Epidermal melanocyte (primary cell): ENCODE results near the gene KCNJ6.

Experiments
- DNase-seq: peaks from one replicate; pipeline ENCODE4 v3.0.0; 2011; ENCODE audit warnings: low spot score; ENCODE audit not compliant: insufficient read length

KCNJ6 gene

DNA sequence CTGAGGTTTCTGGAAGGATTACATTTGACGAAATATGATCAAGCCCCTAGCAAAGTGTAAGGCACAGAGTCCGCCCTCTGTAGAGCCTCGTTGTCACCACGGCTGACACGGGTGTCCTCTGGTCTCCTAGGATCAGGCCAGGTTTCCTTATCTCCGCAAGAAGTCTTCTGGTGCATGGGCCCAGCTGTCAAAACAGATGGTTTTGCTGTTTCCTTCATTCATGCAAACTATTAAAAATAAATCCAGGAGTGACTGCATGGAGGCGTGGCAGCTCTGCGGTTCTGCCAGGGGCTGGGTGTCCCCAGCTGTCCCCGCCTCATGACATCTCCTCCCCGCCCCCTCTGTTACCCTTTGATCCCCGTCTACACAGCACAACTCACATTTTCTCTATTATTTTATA lies 340.7 kb downstream of the KCNJ6 start:
- DNase-seq: no peak

DNA sequence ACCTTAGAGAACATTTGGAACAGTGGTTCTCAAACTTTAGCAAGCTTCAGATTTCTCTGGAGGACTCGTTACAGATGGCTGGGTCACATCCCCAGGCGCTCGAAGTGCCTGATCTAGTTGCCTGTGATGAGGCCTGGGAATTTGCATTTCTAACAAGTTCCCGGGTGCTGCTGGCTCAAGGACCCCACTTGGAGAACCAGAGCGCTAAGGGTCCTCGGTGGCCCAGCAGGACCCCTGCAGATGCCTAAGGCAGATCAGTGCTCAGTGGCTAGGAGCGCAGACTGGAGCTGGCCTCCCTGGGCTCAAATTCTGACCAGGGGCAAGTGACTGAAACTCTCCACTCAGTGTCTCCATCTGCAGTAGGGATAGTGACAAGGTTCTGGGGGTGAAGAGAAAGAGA lies 341.5 kb downstream of the KCNJ6 start:
- no peak for DNase-seq

DNA sequence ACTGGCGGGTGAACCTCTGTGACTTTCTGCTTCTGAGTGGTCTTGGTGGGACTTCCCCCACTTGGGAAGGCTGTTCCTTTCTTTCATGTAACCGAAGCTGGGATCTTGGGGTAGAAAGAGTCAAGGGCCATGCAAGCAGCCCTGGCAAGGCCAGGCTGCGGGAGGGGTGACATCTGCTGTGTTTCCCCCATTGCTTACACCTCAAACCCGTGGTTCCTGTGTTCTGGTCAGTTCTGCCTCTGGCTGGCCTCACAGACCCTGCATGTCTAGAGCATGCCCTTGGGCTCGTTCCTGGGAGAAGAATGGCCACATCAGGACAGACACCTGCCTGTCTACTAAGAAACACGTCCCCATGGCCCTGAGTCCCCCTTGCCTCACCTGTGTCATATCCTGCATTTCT lies 341.9 kb downstream of the KCNJ6 start:
- no peak for DNase-seq

DNA sequence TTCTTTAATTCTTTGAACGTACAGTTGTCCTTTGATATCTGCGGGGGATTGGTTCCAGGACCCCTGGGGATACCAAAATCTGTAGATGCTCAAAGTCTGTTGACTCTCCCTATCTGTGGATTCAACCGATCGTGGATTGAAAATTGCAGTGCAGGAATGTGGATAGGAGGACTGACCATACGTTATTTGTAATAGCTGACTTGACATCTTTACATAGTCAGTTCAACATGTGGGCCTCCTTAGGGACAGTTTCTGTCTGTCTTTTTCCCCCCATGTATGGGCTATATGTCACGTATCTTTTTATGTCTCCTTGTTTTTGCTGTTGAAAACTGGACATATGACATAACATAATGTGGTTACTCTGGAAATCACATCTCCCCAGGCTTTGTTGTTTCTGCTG lies 344.8 kb downstream of the KCNJ6 start:
- no peak for DNase-seq

DNA sequence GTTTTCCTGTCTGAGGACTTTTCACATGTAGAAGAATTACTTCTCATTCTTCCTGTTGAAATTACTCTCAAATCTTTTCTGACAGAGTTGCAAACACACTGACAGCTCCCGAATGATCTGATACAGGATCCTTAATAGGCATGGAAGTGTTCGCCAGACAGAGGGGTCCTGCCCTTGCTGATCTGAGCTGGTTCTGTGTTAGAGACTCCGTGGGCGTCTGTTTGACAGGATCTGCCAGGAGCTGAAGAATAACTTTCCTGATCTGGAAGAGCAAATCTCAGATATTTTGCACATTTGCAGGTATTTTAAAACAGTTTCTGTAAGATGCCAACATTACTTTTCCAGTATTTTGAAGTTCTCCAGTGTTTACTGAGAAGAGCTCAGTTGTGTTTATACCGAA lies 347.3 kb downstream of the KCNJ6 start:
- DNase-seq: no peak

- no peak for DNase-seq
Measured at GRCh38 chr21:37568415-37568814, 347.8 kb downstream of the KCNJ6 start.

GRCh38 chr21:37566790-37567615 lies 349.3 kb downstream of the KCNJ6 start:
- DNase-seq: no peak

GRCh38 chr21:37565530-37566223 lies 350.6 kb downstream of the KCNJ6 start:
- no peak for DNase-seq

DNA sequence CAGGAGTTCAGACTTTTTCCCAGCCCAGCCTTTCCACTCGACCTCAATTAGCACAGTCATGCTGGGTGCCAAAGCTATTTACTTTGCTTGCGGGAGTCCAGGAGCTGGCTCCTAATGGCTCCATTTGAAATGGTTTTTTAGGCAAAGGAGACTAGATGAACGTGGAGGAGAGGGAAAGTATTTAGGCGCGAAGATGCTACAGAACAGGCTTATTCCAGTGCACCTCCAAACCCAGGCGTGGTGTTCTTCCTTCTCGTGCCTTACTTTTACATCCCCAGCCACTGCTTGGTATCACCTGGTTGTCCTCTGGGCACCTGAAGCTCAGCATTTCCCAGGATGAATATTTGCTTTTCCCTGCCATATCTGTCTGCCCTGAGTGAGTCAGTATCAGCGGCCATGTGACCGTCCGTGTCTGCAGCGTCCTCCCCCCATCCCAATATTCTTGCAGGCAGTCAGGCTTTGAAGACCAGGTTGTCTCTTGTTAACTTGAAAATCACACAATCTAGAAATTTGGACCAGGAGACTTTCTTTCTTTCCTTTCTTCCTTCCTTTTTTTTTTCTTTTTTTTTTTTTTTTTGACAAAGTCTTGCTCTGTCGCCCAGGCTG lies 351.2 kb downstream of the KCNJ6 start:
- no peak for DNase-seq

DNA sequence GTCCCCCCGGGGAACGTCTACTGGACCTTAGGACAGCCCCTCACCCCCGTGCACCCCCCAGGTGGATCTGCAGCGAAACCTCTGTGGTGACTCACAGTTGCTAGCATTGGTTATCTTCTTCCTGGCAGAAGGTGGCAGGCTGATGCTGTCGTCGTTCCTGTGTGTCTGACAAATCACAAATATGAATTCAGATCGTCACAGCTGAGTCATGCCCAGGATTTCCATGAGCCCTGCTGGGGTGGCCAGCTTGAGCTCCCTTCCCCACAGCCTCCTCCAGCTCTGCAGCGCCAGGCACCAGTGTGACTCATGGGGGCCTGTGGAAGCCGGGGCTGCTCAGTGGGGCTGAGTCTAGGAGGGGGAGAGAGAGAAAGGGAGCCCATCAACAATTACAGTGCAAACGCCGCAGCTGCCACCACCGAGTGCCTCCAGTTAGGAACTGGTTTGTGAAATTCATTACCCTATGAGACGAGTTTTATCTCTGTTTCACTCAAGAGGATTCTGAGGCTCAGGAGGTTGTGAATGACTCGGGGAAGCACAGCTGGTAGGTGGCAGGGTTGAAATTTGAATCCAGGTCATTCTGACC lies 351.8 kb downstream of the KCNJ6 start:
- DNase-seq: no peak

DNA sequence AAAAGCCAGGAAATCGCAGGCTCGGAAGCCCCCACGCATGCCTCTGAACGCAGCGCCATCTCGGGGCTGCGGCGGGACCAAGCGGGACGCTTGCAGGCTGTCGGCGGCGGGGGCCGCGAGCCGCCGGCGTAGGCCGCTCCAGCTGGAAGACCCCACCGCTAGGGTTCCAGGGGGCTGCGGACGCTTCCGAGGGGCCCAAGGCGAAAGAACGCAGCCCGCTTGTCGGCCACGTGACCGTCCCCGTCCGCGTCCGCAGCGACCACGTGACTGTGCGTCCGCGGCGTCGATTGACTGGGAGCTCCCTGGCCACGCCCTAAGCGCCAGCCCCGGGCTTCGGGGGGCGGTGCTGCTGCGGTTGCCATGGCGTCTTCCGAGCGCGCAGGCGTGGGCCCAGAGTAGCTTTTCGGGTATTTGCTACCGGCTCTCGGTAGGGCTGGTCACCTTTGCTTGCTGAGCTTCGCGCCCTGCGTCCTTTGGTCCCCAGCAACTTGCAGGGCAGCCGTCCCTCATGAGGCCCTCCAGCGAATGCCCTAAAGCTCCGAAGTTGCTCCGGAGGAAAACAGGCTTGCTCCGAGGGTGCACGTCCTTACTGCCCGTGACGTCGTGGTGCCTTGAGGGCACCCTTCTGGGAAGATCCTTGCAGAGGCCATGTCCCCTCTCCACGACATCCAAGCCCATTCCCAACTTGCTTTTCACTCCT lies 352.5 kb downstream of the KCNJ6 start:
- peak; percentile 65 for DNase-seq

- no peak for DNase-seq
Measured at GRCh38 chr21:37562920-37563640, 353.2 kb downstream of the KCNJ6 start.

GRCh38 chr21:37561941-37562919 lies 354.0 kb downstream of the KCNJ6 start:
- DNase-seq: no peak

DNA sequence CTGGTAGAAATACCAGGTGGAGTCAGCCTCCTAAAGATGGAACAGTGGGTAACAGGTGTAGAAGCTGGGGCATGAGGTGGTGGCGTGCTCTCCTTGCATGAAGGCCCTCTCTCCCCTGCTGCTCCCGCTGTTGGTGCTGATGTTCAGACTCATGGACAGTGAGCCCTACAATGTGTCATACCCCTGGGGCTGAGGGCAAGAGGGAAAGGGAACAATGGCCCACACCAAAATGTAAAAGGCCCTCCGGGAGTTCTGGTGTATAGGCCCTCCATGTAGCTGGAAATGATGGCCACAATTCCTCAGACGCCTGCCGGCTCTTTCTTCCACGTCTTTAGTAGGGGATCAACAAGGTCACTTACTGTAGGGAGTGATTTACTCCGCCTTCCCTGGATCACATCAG lies 354.8 kb downstream of the KCNJ6 start:
- no peak for DNase-seq

- DNase-seq: no peak
Measured at GRCh38 chr21:37560385-37560784, 355.9 kb downstream of the KCNJ6 start.

GRCh38 chr21:37558676-37559211 lies 357.5 kb downstream of the KCNJ6 start:
- DNase-seq: no peak
